ENCODE results near the gene ACE.

ACE gene

GRCh38 chr17:63476459-63476853, 405 bp upstream of the ACE start (continued):
- TF ChIP-seq ZBTB49 (tag by site-specific recombination; IDR thresholded peaks at IDR 0.05; ENCODE audit: low read depth): no peak
- TF ChIP-seq, protein P1, sequence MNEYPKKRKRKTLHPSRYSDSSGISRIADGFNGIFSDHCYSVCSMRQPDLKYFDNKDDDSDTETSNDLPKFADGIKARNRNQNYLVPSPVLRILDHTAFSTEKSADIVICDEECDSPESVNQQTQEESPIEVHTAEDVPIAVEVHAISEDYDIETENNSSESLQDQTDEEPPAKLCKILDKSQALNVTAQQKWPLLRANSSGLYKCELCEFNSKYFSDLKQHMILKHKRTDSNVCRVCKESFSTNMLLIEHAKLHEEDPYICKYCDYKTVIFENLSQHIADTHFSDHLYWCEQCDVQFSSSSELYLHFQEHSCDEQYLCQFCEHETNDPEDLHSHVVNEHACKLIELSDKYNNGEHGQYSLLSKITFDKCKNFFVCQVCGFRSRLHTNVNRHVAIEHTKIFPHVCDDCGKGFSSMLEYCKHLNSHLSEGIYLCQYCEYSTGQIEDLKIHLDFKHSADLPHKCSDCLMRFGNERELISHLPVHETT (tag by site-specific recombination; IDR thresholded peaks at IDR 0.05): no peak
- no peak for TF ChIP-seq ZNF670 (tag by site-specific recombination; IDR thresholded peaks at IDR 0.05; ENCODE audit: low read depth)
- peak; percentile 31 for TF ChIP-seq SP2 (tag by site-specific recombination; IDR thresholded peaks at IDR 0.05)
- TF ChIP-seq, protein P2, sequence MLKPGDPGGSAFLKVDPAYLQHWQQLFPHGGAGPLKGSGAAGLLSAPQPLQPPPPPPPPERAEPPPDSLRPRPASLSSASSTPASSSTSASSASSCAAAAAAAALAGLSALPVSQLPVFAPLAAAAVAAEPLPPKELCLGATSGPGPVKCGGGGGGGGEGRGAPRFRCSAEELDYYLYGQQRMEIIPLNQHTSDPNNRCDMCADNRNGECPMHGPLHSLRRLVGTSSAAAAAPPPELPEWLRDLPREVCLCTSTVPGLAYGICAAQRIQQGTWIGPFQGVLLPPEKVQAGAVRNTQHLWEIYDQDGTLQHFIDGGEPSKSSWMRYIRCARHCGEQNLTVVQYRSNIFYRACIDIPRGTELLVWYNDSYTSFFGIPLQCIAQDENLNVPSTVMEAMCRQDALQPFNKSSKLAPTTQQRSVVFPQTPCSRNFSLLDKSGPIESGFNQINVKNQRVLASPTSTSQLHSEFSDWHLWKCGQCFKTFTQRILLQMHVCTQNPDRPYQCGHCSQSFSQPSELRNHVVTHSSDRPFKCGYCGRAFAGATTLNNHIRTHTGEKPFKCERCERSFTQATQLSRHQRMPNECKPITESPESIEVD (tag by site-specific recombination; IDR thresholded peaks at IDR 0.05): no peak
- TF ChIP-seq SALL2 (tag by site-specific recombination; IDR thresholded peaks at IDR 0.05; ENCODE audit: borderline replicate concordance): no peak
- TF ChIP-seq ZBTB7A (tag by site-specific recombination; IDR thresholded peaks at IDR 0.05; ENCODE audit: low read depth): no peak
- no peak for TF ChIP-seq SP7 (tag by site-specific recombination; IDR thresholded peaks at IDR 0.05)
- peak; percentile 77 for TF ChIP-seq GLIS2 (tag by site-specific recombination; IDR thresholded peaks at IDR 0.05)
- TF ChIP-seq ZFP3 (tag by site-specific recombination; IDR thresholded peaks at IDR 0.05; ENCODE audit: low read depth): no peak
- no peak for TF ChIP-seq ZNF544 (tag by site-specific recombination; IDR thresholded peaks at IDR 0.05)
- TF ChIP-seq, protein P3, sequence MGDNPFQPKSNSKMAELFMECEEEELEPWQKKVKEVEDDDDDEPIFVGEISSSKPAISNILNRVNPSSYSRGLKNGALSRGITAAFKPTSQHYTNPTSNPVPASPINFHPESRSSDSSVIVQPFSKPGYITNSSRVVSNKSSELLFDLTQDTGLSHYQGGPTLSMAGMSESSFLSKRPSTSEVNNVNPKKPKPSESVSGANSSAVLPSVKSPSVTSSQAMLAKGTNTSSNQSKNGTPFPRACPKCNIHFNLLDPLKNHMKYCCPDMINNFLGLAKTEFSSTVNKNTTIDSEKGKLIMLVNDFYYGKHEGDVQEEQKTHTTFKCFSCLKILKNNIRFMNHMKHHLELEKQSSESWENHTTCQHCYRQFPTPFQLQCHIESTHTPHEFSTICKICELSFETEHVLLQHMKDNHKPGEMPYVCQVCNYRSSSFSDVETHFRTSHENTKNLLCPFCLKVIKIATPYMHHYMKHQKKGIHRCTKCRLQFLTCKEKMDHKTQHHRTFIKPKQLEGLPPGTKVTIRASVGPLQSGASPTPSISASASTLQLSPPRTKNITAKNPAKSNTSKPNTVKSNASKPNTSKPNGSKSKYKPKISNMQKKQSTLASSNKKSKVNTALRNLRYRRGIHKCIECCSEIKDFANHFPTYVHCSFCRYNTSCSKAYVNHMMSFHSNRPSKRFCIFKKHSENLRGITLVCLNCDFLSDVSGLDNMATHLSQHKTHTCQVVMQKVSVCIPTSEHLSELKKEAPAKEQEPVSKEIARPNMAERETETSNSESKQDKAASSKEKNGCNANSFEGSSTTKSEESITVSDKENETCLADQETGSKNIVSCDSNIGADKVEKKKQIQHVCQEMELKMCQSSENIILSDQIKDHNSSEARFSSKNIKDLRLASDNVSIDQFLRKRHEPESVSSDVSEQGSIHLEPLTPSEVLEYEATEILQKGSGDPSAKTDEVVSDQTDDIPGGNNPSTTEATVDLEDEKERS (tag by site-specific recombination; IDR thresholded peaks at IDR 0.05): no peak
- TF ChIP-seq SCRT2 (tag by site-specific recombination; IDR thresholded peaks at IDR 0.05): no peak
- TF ChIP-seq, protein P4, sequence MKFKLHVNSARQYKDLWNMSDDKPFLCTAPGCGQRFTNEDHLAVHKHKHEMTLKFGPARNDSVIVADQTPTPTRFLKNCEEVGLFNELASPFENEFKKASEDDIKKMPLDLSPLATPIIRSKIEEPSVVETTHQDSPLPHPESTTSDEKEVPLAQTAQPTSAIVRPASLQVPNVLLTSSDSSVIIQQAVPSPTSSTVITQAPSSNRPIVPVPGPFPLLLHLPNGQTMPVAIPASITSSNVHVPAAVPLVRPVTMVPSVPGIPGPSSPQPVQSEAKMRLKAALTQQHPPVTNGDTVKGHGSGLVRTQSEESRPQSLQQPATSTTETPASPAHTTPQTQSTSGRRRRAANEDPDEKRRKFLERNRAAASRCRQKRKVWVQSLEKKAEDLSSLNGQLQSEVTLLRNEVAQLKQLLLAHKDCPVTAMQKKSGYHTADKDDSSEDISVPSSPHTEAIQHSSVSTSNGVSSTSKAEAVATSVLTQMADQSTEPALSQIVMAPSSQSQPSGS (tag by site-specific recombination; IDR thresholded peaks at IDR 0.05; ENCODE audit: low read depth): no peak
- TF ChIP-seq MYNN (tag by site-specific recombination; IDR thresholded peaks at IDR 0.05; ENCODE audit: borderline replicate concordance): no peak
- 0 out of 2 replicates have a peak, but pooled peaks have one; percentile 44 for TF ChIP-seq ZXDB (tag by site-specific recombination; IDR thresholded peaks at IDR 0.05)
- TF ChIP-seq, protein P5, sequence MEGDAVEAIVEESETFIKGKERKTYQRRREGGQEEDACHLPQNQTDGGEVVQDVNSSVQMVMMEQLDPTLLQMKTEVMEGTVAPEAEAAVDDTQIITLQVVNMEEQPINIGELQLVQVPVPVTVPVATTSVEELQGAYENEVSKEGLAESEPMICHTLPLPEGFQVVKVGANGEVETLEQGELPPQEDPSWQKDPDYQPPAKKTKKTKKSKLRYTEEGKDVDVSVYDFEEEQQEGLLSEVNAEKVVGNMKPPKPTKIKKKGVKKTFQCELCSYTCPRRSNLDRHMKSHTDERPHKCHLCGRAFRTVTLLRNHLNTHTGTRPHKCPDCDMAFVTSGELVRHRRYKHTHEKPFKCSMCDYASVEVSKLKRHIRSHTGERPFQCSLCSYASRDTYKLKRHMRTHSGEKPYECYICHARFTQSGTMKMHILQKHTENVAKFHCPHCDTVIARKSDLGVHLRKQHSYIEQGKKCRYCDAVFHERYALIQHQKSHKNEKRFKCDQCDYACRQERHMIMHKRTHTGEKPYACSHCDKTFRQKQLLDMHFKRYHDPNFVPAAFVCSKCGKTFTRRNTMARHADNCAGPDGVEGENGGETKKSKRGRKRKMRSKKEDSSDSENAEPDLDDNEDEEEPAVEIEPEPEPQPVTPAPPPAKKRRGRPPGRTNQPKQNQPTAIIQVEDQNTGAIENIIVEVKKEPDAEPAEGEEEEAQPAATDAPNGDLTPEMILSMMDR (tag by site-specific recombination; IDR thresholded peaks at IDR 0.05): no peak
- peak; percentile 91 for TF ChIP-seq ZBTB20 (tag by site-specific recombination; IDR thresholded peaks at IDR 0.05)
- no peak for TF ChIP-seq ZNF654 (tag by site-specific recombination; IDR thresholded peaks at IDR 0.05; ENCODE audit: low read depth)
- no peak for TF ChIP-seq ZNF510 (tag by site-specific recombination; IDR thresholded peaks at IDR 0.05; ENCODE audit: insufficient replicate concordance)
- no peak for TF ChIP-seq ZNF660 (tag by site-specific recombination; IDR thresholded peaks at IDR 0.05)
- TF ChIP-seq ZBTB48 (tag by site-specific recombination; IDR thresholded peaks at IDR 0.05): no peak
- no peak for TF ChIP-seq ZNF623 (tag by site-specific recombination; IDR thresholded peaks at IDR 0.05)
- TF ChIP-seq, protein P6, sequence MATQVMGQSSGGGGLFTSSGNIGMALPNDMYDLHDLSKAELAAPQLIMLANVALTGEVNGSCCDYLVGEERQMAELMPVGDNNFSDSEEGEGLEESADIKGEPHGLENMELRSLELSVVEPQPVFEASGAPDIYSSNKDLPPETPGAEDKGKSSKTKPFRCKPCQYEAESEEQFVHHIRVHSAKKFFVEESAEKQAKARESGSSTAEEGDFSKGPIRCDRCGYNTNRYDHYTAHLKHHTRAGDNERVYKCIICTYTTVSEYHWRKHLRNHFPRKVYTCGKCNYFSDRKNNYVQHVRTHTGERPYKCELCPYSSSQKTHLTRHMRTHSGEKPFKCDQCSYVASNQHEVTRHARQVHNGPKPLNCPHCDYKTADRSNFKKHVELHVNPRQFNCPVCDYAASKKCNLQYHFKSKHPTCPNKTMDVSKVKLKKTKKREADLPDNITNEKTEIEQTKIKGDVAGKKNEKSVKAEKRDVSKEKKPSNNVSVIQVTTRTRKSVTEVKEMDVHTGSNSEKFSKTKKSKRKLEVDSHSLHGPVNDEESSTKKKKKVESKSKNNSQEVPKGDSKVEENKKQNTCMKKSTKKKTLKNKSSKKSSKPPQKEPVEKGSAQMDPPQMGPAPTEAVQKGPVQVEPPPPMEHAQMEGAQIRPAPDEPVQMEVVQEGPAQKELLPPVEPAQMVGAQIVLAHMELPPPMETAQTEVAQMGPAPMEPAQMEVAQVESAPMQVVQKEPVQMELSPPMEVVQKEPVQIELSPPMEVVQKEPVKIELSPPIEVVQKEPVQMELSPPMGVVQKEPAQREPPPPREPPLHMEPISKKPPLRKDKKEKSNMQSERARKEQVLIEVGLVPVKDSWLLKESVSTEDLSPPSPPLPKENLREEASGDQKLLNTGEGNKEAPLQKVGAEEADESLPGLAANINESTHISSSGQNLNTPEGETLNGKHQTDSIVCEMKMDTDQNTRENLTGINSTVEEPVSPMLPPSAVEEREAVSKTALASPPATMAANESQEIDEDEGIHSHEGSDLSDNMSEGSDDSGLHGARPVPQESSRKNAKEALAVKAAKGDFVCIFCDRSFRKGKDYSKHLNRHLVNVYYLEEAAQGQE (tag by site-specific recombination; IDR thresholded peaks at IDR 0.05): peak; percentile 80
- no peak for TF ChIP-seq ZNF707 (tag by site-specific recombination; IDR thresholded peaks at IDR 0.05)
- no peak for TF ChIP-seq KLF10 (tag by site-specific recombination; IDR thresholded peaks at IDR 0.05)

Measured in HEK293 (cell line).